Osteocyte (in vitro differentiated cells): ENCODE measurements around the gene HOXD12. TPM values are rescaled to one million over a fixed set of nuclear protein-coding genes. Genes with fewer than 3 reads are reported as not detected.

Source experiments
- DNase-seq: peaks from one replicate; pipeline ENCODE4 v3.0.0; 2021; ENCODE audit warnings: mixed read lengths; ENCODE audit not compliant: unreplicated experiment; ENCODE audit errors: extremely low spot score
- H3K27ac Mint-ChIP-seq: one replicate; pipeline ENCODE4 v1.8.0; 2021; ENCODE audit warnings: mild to moderate bottlenecking, mixed read lengths; ENCODE audit not compliant: unreplicated experiment
- H3K27me3 Mint-ChIP-seq: one replicate; pipeline ENCODE4 v1.8.0; 2021; ENCODE audit warnings: mixed read lengths; ENCODE audit not compliant: unreplicated experiment
- H3K36me3 Mint-ChIP-seq: one replicate; pipeline ENCODE4 v1.8.0; 2021; ENCODE audit warnings: mixed read lengths; ENCODE audit not compliant: unreplicated experiment
- H3K4me1 Mint-ChIP-seq: one replicate; pipeline ENCODE4 v1.8.0; 2021; ENCODE audit warnings: mixed read lengths; ENCODE audit not compliant: unreplicated experiment
- H3K4me3 Mint-ChIP-seq: one replicate; pipeline ENCODE4 v1.8.0; 2021; ENCODE audit warnings: mild to moderate bottlenecking, moderate library complexity, mixed read lengths; ENCODE audit not compliant: unreplicated experiment
- H3K9me3 Mint-ChIP-seq: one replicate; pipeline ENCODE4 v1.8.0; 2021; ENCODE audit warnings: mixed read lengths; ENCODE audit not compliant: unreplicated experiment
- total RNA-seq: library from RNA; stranded (reverse); gene quantifications from 2 replicates; pipeline ENCODE4 v1.2.1, GENCODE V29; 2021
- TF ChIP-seq, protein P1 (sequence below): fragments of 200-600 bp; sonication (generic); IDR thresholded peaks from 2 replicates; pipeline ENCODE4 v1.5.0; 2021; ENCODE audit warnings: antibody characterized with exemption, mild to moderate bottlenecking, moderate library complexity

The HOXD12 gene
- total RNA-seq, 1 donor from 2014 or later: not detected

DNA sequence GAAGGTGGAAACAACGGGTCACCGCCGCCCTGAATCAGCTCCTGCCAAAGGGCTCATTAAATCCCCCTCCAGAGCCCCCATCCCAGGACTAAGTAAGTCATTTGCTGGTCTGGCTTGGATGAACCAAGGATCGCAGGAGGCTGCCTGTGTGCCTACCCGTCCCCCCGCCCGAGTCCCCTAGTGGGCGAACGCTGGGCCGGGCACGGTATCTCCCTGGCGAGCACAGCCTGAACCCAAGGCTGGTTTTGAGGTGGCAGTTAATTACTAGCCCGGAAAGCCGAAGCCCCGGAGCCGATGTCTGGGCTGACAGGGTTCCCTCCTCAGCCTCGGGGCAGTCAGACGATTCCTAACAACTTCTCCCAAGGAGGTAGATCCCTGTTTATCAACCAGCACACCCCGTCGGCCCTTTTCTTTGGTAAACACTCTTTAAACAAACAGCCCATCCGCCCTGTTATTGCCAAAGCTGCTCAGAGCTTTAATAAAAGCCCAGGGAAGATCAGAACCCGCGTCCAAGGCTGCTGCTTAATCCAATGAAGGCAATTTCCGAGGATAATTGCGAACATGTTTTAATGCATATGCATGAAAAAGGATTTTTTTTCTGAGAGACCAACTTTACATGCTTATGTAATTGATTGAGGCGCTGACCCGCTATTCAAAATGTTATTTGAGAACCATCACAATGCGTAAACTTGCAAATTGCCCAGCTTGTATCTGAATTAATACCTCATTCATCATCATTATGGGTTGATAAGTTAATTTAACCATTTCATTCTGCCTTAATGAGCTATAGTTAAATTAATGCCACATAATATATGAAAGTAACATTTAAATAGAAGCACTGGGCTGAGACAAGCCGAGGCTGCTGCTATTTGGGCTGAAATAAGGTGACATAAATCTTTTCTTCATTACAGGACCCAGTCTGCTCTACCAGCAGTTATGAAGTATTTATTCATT is 26.4 kb upstream of the HOXD12 start:
- Mint-ChIP-seq H3K4me1 (no peaks in the 10 kb centered on the region), H3K9me3 (no peaks in the 10 kb centered on the region), H3K27ac (no peak overlapping the region), H3K27me3 (peaks cover 50% of the 10 kb centered on the region), H3K36me3 (no peaks in the 10 kb centered on the region), H3K4me3 (no peak overlapping the region)
- DNase-seq: no peak
- TF ChIP-seq, protein P1, sequence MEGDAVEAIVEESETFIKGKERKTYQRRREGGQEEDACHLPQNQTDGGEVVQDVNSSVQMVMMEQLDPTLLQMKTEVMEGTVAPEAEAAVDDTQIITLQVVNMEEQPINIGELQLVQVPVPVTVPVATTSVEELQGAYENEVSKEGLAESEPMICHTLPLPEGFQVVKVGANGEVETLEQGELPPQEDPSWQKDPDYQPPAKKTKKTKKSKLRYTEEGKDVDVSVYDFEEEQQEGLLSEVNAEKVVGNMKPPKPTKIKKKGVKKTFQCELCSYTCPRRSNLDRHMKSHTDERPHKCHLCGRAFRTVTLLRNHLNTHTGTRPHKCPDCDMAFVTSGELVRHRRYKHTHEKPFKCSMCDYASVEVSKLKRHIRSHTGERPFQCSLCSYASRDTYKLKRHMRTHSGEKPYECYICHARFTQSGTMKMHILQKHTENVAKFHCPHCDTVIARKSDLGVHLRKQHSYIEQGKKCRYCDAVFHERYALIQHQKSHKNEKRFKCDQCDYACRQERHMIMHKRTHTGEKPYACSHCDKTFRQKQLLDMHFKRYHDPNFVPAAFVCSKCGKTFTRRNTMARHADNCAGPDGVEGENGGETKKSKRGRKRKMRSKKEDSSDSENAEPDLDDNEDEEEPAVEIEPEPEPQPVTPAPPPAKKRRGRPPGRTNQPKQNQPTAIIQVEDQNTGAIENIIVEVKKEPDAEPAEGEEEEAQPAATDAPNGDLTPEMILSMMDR: no peak

- Mint-ChIP-seq H3K4me1 (peaks cover 8% of the 10 kb centered on the region), H3K27ac (no peak overlapping the region), H3K4me3 (no peak overlapping the region), H3K27me3 (peaks cover 64% of the 10 kb centered on the region), H3K9me3 (no peaks in the 10 kb centered on the region), H3K36me3 (no peaks in the 10 kb centered on the region)
- TF ChIP-seq, protein P1: no peak
- DNase-seq: no peak
Measured at GRCh38 chr2:176074919-176075425, 24.6 kb upstream of the HOXD12 start.

DNA sequence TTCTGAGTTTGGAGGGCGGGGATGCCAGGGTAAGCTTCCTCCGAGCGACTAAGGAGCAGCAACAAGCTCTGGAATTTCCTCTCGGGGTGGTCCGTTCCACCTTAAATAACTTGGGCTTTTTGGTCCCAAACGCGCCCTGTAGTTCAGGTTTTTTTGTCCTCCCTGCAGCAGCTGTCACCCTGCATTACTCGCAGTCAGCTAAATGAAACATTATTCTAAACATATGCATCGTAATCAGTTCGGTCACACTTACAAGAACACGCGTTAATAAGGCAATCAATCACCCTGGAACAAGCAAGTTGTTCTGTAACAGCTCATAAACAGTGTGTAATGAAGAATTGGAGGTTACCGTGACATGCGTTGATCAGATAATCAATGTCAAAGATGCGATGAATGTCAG is 24.1 kb upstream of the HOXD12 start:
- peaks cover 64% of the 10 kb centered on the region for H3K27me3 Mint-ChIP-seq
- TF ChIP-seq, protein P1: no peak
- H3K27ac Mint-ChIP-seq: no peak overlapping the region
- H3K9me3 Mint-ChIP-seq: no peaks in the 10 kb centered on the region
- H3K4me1 Mint-ChIP-seq: peaks cover 8% of the 10 kb centered on the region
- no peaks in the 10 kb centered on the region for H3K36me3 Mint-ChIP-seq
- H3K4me3 Mint-ChIP-seq: no peak overlapping the region
- no peak for DNase-seq

DNA sequence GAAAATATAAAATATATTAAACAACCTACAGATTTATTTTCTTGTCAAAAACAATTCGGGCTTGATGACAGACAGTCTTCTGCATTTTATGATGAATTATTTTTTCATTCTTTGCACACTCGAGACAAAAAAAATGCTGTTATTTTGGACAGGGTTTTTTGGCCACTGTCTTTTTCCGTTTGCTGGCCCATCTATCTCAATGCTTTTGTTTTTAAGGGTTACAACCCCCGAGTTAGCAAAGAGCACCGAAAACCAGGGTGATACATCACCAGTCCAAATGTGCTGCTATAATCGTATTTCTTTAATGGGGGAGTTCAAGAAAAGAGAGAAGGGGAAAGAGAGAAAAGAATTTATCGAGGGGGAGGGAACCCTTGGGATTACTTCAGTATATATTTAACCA is 23.5 kb upstream of the HOXD12 start:
- DNase-seq: no peak
- TF ChIP-seq, protein P1: no peak
- Mint-ChIP-seq H3K9me3 (no peaks in the 10 kb centered on the region), H3K27ac (no peak overlapping the region), H3K36me3 (no peaks in the 10 kb centered on the region), H3K4me1 (peaks cover 8% of the 10 kb centered on the region), H3K27me3 (peaks cover 69% of the 10 kb centered on the region), H3K4me3 (no peak overlapping the region)

- Mint-ChIP-seq H3K4me1 (peaks cover 8% of the 10 kb centered on the region), H3K27ac (no peak overlapping the region), H3K27me3 (peaks cover 77% of the 10 kb centered on the region), H3K36me3 (no peaks in the 10 kb centered on the region), H3K4me3 (no peak overlapping the region), H3K9me3 (no peaks in the 10 kb centered on the region)
- no peak for DNase-seq
- TF ChIP-seq, protein P1: no peak
Measured at GRCh38 chr2:176076796-176077195, 22.8 kb upstream of the HOXD12 start.
